Measurements from ENCODE around the gene ARFGAP3. TPM values are rescaled to one million over a fixed set of nuclear protein-coding genes. Genes with fewer than 3 reads are reported as not detected.

The ARFGAP3 gene
- total and polyA plus RNA-seq, 2 experiments from 2014 or later = 14.8 to 19.1 TPM

- Histone ChIP-seq H3K4me3 (no peak overlapping the region), H3K4me1 (ENCODE audit: insufficient read depth) (no peaks in the 10 kb centered on the region), H2AFZ (no peak overlapping the region), H3F3A (replicated peaks; ENCODE audit: low read depth) (no peaks in the 10 kb centered on the region), H3K79me2 (replicated peaks; ENCODE audit: insufficient read depth) (no peaks in the 10 kb centered on the region), H3K9me2 (ENCODE audit: insufficient read depth) (no peaks in the 10 kb centered on the region), H3K27ac (ENCODE audit: low read depth) (no peak overlapping the region), H3K36me3 (ENCODE audit: insufficient read depth) (no peaks in the 10 kb centered on the region), H3K27me3 (ENCODE audit: insufficient read depth) (no peaks in the 10 kb centered on the region), H3K4me2 (no peak overlapping the region), H4K20me1 (replicated peaks; ENCODE audit: insufficient read depth) (peaks cover 5% of the 10 kb centered on the region)
- H3K36me3 Mint-ChIP-seq (ENCODE audit: low read depth) = no peaks in the 10 kb centered on the region
- DNase-seq (ENCODE audit: low spot score) (no peak), ATAC-seq (no peak)
- H3K4me1 Mint-ChIP-seq = no peaks in the 10 kb centered on the region
- TF ChIP-seq JUNB (IDR thresholded peaks at IDR 0.05; ENCODE audit: unreplicated experiment) (no peak), EZH2phosphoT487 (IDR thresholded peaks at IDR 0.05; ENCODE audit: unreplicated experiment) (no peak), STAT1 (IDR thresholded peaks at IDR 0.05; ENCODE audit: unreplicated experiment) (no peak), POLR2AphosphoS5 (IDR thresholded peaks at IDR 0.05; ENCODE audit: low read depth) (no peak), CTCF (conservative IDR thresholded peaks at IDR 0.05; ENCODE audit: low read depth in 2 of 2) (no peak), ZNF462 (CRISPR knock-in tag; IDR thresholded peaks at IDR 0.05) (no peak), ZNF114 (CRISPR knock-in tag; IDR thresholded peaks at IDR 0.05) (no peak), ETS1 (IDR thresholded peaks at IDR 0.05) (no peak), REST (IDR thresholded peaks at IDR 0.05; ENCODE audit: unreplicated experiment) (no peak), ZNF331 (CRISPR knock-in tag; IDR thresholded peaks at IDR 0.05; ENCODE audit: low read depth) (no peak), EZH2 (IDR thresholded peaks at IDR 0.05; ENCODE audit: low read depth, unreplicated experiment) (no peak), CREB1 (CRISPR knock-in tag; IDR thresholded peaks at IDR 0.05; ENCODE audit: low read depth) (no peak), NANOG (IDR thresholded peaks at IDR 0.05; ENCODE audit: borderline replicate concordance) (no peak)
- peak overlapping the region; percentile 32; the same call in 1 of the 2 replicates for H3K27ac Mint-ChIP-seq
- no peak overlapping the region for H3K4me3 Mint-ChIP-seq
- peaks cover 6% of the 10 kb centered on the region for H3K27me3 Mint-ChIP-seq (ENCODE audit: insufficient read depth, low read depth, poor library complexity)
- no peaks in the 10 kb centered on the region for H3K9me3 Mint-ChIP-seq
Measured at GRCh38 chr22:42848941-42849550, 8.0 kb downstream of the ARFGAP3 start.

Measured in GM23338 (cell line).